HepG2 (cell line): ENCODE measurements around the gene LOXL3. TPM values are rescaled to one million over a fixed set of nuclear protein-coding genes. Genes with fewer than 3 reads are reported as not detected.

ENCODE experiments used
- AHDC1 ChIP-seq: sonication (generic); formaldehyde crosslinking; IDR thresholded peaks from 2 replicates; pipeline ENCODE4 v1.5.1; 2020; ENCODE audit warnings: mild to moderate bottlenecking, missing genetic modification reagents, borderline replicate concordance
- FOXK2 ChIP-seq: fragments of 450-650 bp; IDR thresholded peaks from 2 replicates; pipeline ENCODE4 v1.6.1; 2016
- HMGA1 ChIP-seq: sonication (generic); formaldehyde crosslinking; conservative IDR thresholded peaks from 2 replicates; pipeline ENCODE4 v1.4.0; 2020; ENCODE audit warnings: missing genetic modification reagents
- HOXA5 ChIP-seq: sonication (generic); formaldehyde crosslinking; IDR thresholded peaks from 2 replicates; pipeline ENCODE4 v1.4.0; 2020; ENCODE audit warnings: missing genetic modification reagents
- KDM3A ChIP-seq: IDR thresholded peaks from 2 replicates; pipeline ENCODE4 v1.6.1; 2018; ENCODE audit warnings: low read depth, missing compliant biosample characterization
- ONECUT2 ChIP-seq: sonication (generic); formaldehyde crosslinking; IDR thresholded peaks from 2 replicates; pipeline ENCODE4 v1.4.0; 2020; ENCODE audit warnings: missing genetic modification reagents
- POLR2G ChIP-seq: fragments of 200-400 bp; formaldehyde crosslinking; IDR thresholded peaks from 2 replicates; pipeline ENCODE4 v1.6.1; 2018; ENCODE audit warnings: mild to moderate bottlenecking, low read depth, low read length, moderate library complexity
- RFX5 ChIP-seq: IDR thresholded peaks from 2 replicates; pipeline ENCODE4 v1.6.1; 2011; ENCODE audit warnings: low read depth, low read length, improper control_type of control experiment
- SMYD3 ChIP-seq: sonication (generic); formaldehyde crosslinking; IDR thresholded peaks from 2 replicates; pipeline ENCODE4 v1.8.1; 2023; ENCODE audit warnings: mild to moderate bottlenecking, missing genetic modification reagents
- SPEN ChIP-seq: sonication (generic); formaldehyde crosslinking; IDR thresholded peaks from 2 replicates; pipeline ENCODE4 v1.5.1; 2020; ENCODE audit warnings: low read depth, mild to moderate bottlenecking, missing genetic modification reagents
- SUZ12 ChIP-seq: fragments of 150-350 bp; IDR thresholded peaks from 2 replicates; pipeline ENCODE4 v1.6.1; 2014; ENCODE audit warnings: low read depth, low read length
- THYN1 ChIP-seq: sonication (generic); formaldehyde crosslinking; IDR thresholded peaks from 2 replicates; pipeline ENCODE4 v1.8.1; 2023; ENCODE audit warnings: low read depth, mild to moderate bottlenecking, moderate library complexity, missing genetic modification reagents, borderline replicate concordance
- ZEB1 ChIP-seq: IDR thresholded peaks from 2 replicates; pipeline ENCODE4 v1.6.1; 2012; ENCODE audit warnings: mild to moderate bottlenecking, low read depth, inconsistent platforms; ENCODE audit not compliant: insufficient replicate concordance
- ZNF136 ChIP-seq: sonication (generic); formaldehyde crosslinking; IDR thresholded peaks from 2 replicates; pipeline ENCODE4 v1.8.1; 2022; ENCODE audit warnings: low read depth, mild to moderate bottlenecking, moderate library complexity, missing genetic modification reagents
- ZNF30 ChIP-seq: sonication (generic); formaldehyde crosslinking; IDR thresholded peaks from 2 replicates; pipeline ENCODE4 v1.5.0; 2020; ENCODE audit warnings: mild to moderate bottlenecking, missing genetic modification reagents
- ZNF556 ChIP-seq: sonication (generic); formaldehyde crosslinking; IDR thresholded peaks from 2 replicates; pipeline ENCODE4 v1.4.0; 2020; ENCODE audit warnings: mild to moderate bottlenecking, missing genetic modification reagents, borderline replicate concordance
- ZNF780A ChIP-seq: sonication (generic); formaldehyde crosslinking; IDR thresholded peaks from 2 replicates; pipeline ENCODE4 v1.8.0; 2022; ENCODE audit warnings: mild to moderate bottlenecking, missing genetic modification reagents, moderate library complexity
- ZSCAN29 ChIP-seq: sonication (generic); formaldehyde crosslinking; conservative IDR thresholded peaks from 2 replicates; pipeline ENCODE4 v1.4.0; 2020; ENCODE audit warnings: mild to moderate bottlenecking, missing genetic modification reagents
- polyA plus RNA-seq, 8 experiments: library from polyadenylated mRNA; depleted of rRNA in 3 of 8; stranded (reverse) in 7 of 8; unstranded in 1 of 8; fragments of >200 nt; fragmentation: Illumina TruSeq in 4 of 8; extraction: Trizol in 4 of 8; gene quantifications; 2 replicates each; pipeline versions ENCODE4 v1.2.1 to v1.2.3, GENCODE V29; 2011 to 2016; ENCODE audit warnings: low read depth in 4 of 8, missing spikeins in 1 of 8, mixed read lengths in 1 of 8; ENCODE audit not compliant: insufficient read depth in 1 of 8
- total RNA-seq, 5 experiments: library from RNA; depleted of rRNA; stranded (reverse); fragments of >200 nt; fragmentation: Illumina TruSeq; extraction: Trizol; gene quantifications; 2 replicates each; pipeline ENCODE4 v1.2.3, GENCODE V29; 2016; ENCODE audit warnings: low read depth in 1 of 5
- TF ChIP-seq, protein P1 (sequence below): sonication (generic); formaldehyde crosslinking; IDR thresholded peaks from 2 replicates; pipeline ENCODE4 v1.4.0; 2020; ENCODE audit warnings: missing genetic modification reagents
- TF ChIP-seq, protein P2 (sequence below): IDR thresholded peaks from 2 replicates; pipeline ENCODE4 v1.6.1; 2012; ENCODE audit warnings: low read depth, low read length, improper control_type of control experiment
- TF ChIP-seq, protein P3 (sequence below): sonication (generic); formaldehyde crosslinking; conservative IDR thresholded peaks from 2 replicates; pipeline ENCODE4 v1.4.0; 2020; ENCODE audit warnings: missing genetic modification reagents

LOXL3 gene
- total and polyA plus RNA-seq, 2 of the 13 experiments (the other 11 are each of a cell fraction or from before 2014, with no cell fraction given), result 0.55 to 6.5 TPM

DNA sequence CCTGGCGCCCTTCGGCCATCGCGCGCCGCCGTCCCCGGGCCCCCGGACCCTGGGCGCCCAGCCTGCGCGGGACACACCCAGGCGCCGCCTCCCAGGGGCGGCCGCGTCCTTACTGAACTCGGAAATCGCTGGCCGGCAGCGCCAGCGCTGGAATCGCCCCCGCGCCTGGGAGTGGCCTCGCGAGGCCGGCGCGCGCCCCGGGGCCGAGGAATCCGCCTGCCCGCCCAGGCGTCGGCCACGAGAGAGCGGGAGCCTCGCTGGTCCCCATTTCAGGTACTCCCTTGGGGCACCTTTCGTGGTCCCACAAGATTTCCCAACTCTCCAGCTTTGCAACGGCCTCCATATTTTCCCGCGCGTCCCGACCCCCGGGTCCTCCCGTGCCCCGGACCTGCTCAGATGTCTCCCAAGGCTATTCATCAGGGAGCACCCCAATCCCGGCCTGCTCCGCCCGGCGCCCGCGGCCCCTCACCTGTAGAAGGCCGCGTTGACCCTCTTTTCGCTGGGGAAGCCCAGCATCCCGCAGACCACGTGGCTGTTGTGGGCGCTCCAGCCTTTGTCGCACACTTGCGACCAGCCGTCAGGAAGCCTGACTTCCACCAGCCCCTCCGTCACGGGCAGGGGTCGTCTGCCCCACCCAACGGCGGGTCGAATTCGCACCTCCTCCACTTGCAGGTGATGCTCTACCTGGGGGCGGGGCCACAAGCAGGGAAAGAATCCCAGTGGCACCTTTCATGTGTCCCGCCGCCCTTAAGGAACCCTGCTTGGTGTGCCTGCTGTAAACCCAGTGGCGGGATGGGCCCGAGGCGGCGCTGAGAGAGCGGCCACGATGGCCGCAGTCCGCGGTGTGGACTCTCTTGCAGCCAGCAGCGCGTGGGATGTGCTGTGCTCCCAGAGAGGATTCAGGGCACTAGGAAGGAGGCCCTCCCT lies 4.6 kb downstream of the LOXL3 start (continued):
- no peak for TF ChIP-seq ZNF780A
- TF ChIP-seq ONECUT2 (CRISPR knock-in tag), result no peak
- no peak for TF ChIP-seq HOXA5 (CRISPR knock-in tag)
- peak; percentile 66 for TF ChIP-seq POLR2G
- TF ChIP-seq FOXK2, result no peak
- no peak for TF ChIP-seq RFX5
- peak; percentile 74; the same call in 1 of the 2 replicates for TF ChIP-seq ZSCAN29 (CRISPR knock-in tag)
- no peak for TF ChIP-seq ZEB1
- TF ChIP-seq, protein P1, sequence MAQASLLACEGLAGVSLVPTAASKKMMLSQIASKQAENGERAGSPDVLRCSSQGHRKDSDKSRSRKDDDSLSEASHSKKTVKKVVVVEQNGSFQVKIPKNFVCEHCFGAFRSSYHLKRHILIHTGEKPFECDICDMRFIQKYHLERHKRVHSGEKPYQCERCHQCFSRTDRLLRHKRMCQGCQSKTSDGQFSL, result no peak
- no peak for TF ChIP-seq ZNF556 (CRISPR knock-in tag)
- TF ChIP-seq SMYD3 (CRISPR knock-in tag), result no peak
- TF ChIP-seq SPEN (CRISPR knock-in tag), result peak; percentile 56
- no peak for TF ChIP-seq HMGA1 (CRISPR knock-in tag)
- TF ChIP-seq, protein P2, sequence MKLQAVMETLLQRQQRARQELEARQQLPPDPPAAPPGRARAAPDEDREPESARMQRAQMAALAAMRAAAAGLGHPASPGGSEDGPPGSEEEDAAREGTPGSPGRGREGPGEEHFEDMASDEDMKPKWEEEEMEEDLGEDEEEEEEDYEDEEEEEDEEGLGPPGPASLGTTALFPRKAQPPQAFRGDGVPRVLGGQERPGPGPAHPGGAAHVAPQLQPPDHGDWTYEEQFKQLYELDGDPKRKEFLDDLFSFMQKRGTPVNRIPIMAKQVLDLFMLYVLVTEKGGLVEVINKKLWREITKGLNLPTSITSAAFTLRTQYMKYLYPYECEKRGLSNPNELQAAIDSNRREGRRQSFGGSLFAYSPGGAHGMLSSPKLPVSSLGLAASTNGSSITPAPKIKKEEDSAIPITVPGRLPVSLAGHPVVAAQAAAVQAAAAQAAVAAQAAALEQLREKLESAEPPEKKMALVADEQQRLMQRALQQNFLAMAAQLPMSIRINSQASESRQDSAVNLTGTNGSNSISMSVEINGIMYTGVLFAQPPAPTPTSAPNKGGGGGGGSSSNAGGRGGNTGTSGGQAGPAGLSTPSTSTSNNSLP, result no peak
- no peak for TF ChIP-seq KDM3A (CRISPR knock-in tag)
- no peak for TF ChIP-seq AHDC1 (CRISPR knock-in tag)
- TF ChIP-seq, protein P3, sequence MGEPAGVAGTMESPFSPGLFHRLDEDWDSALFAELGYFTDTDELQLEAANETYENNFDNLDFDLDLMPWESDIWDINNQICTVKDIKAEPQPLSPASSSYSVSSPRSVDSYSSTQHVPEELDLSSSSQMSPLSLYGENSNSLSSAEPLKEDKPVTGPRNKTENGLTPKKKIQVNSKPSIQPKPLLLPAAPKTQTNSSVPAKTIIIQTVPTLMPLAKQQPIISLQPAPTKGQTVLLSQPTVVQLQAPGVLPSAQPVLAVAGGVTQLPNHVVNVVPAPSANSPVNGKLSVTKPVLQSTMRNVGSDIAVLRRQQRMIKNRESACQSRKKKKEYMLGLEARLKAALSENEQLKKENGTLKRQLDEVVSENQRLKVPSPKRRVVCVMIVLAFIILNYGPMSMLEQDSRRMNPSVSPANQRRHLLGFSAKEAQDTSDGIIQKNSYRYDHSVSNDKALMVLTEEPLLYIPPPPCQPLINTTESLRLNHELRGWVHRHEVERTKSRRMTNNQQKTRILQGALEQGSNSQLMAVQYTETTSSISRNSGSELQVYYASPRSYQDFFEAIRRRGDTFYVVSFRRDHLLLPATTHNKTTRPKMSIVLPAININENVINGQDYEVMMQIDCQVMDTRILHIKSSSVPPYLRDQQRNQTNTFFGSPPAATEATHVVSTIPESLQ (CRISPR knock-in tag), result no peak
- no peak for TF ChIP-seq THYN1 (CRISPR knock-in tag)
- TF ChIP-seq ZNF30 (CRISPR knock-in tag), result no peak
- TF ChIP-seq ZNF136 (CRISPR knock-in tag), result no peak
- TF ChIP-seq SUZ12, result no peak
